ENCODE results near the gene MEST. TPM values are rescaled to one million over a fixed set of nuclear protein-coding genes. Genes with fewer than 3 reads are reported as not detected.
"Not testable (repeated sequence)": the region's sequence is repeated elsewhere in the genome, so short reads cannot be mapped to it uniquely, and the experiment has no call there.

MEST gene
- total and polyA plus RNA-seq, 2 of the 13 experiments (the other 11 are each of a cell fraction or from before 2014, with no cell fraction given) = 49.5 to 54.6 TPM

GRCh38 chr7:130451344-130451743, 40.5 kb upstream of the MEST start:
- BruUV-seq (replicated peaks); intact Hi-C loops (cut with micrococcal nuclease; ENCODE audit: unreplicated experiment); H3K27ac ChIP-seq (ENCODE audit: extremely low read length, insufficient read depth, low read length); H3K4me2 ChIP-seq (ENCODE audit: low read depth, low read length); H3K79me2 ChIP-seq (ENCODE audit: insufficient read depth, low read length); in situ Hi-C loops (cut with HindIII; ENCODE audit: extremely low pct_ligation_motif_present, low pct_unique_long_range_greater_than_20kb); H3K4me3 ChIP-seq (replicated peaks in 1 of 3; ENCODE audit: insufficient read depth in 1 of 3, low read depth in 2 of 3, low read length in 3 of 3); H3K4me1 ChIP-seq (ENCODE audit: insufficient read depth, low read length); FAIRE-seq; H3K36me3 ChIP-seq (replicated peaks in 1 of 2; ENCODE audit: control insufficient read depth in 1 of 2, insufficient read depth in 2 of 2, low read length in 2 of 2); ATAC-seq; CTCF ChIA-PET (ENCODE audit: low intra/inter-chr PET ratio, low total read pairs); H3K9ac ChIP-seq (ENCODE audit: insufficient read depth, low read depth, low read length); H4K20me1 ChIP-seq (ENCODE audit: insufficient read depth, low read length); DNase-seq (ENCODE audit: low spot score); H3K9me3 ChIP-seq (ENCODE audit: low read length); H3K27me3 ChIP-seq (ENCODE audit: control insufficient read depth in 1 of 2, insufficient read depth in 2 of 2, low read length in 2 of 2); H2AFZ ChIP-seq (ENCODE audit: low read length); POLR2A ChIA-PET: not testable (repeated sequence)
- WGBS (ENCODE audit: low lambda C conversion rate) = 33% methylated on average over 3 of the region's 3 CpGs

DNA sequence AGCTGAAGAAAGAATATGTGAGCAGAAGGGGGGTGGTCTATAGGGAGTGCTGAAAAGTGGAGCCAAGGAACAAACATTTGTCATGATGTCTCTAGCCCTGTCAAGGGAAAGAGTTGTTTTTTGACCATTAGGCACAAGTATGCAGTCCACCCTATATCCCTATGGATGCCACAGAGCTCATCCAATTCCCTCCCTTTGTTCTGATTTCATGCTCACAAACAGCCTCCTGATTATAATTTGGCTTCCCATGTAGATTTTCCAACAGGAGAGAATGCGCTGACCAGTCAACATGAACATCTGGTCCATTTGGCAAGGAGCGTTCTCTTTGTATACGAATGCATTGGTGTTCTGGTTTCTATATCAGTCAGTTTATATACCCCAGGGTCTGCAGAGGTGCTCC, 38.9 kb upstream of the MEST start:
- no peaks in the 10 kb centered on the region for H3K9me3 ChIP-seq (ENCODE audit: low read length)
- no peaks in the 10 kb centered on the region for H3K79me2 ChIP-seq (ENCODE audit: insufficient read depth, low read length)
- H3K4me2 ChIP-seq (ENCODE audit: low read depth, low read length) = no peak overlapping the region
- 69% methylated on average over 3 of the region's 3 CpGs for WGBS (ENCODE audit: low lambda C conversion rate)
- intact Hi-C loops (cut with micrococcal nuclease; ENCODE audit: unreplicated experiment) = no loop called here
- ChIA-PET CTCF (ENCODE audit: low intra/inter-chr PET ratio, low total read pairs) (no interaction called here), POLR2A (no interaction called here)
- FAIRE-seq (no peak), DNase-seq (ENCODE audit: low spot score) (no peak), ATAC-seq (no peak)
- in situ Hi-C loops (cut with HindIII; ENCODE audit: extremely low pct_ligation_motif_present, low pct_unique_long_range_greater_than_20kb) = no loop called here
- no peaks in the 10 kb centered on the region for H3K4me1 ChIP-seq (ENCODE audit: insufficient read depth, low read length)
- no peaks in the 10 kb centered on the region for H4K20me1 ChIP-seq (ENCODE audit: insufficient read depth, low read length)
- H2AFZ ChIP-seq (ENCODE audit: low read length) = no peak overlapping the region
- no TSS peak for BruUV-seq (replicated peaks)
- no peaks in the 10 kb centered on the region for H3K27me3 ChIP-seq (ENCODE audit: control insufficient read depth in 1 of 2, insufficient read depth in 2 of 2, low read length in 2 of 2)
- no peak overlapping the region for H3K9ac ChIP-seq (ENCODE audit: insufficient read depth, low read depth, low read length)
- H3K27ac ChIP-seq (ENCODE audit: extremely low read length, insufficient read depth, low read length) = no peak overlapping the region
- no peaks in the 10 kb centered on the region for H3K36me3 ChIP-seq (replicated peaks in 1 of 2; ENCODE audit: control insufficient read depth in 1 of 2, insufficient read depth in 2 of 2, low read length in 2 of 2)
- no peak overlapping the region for H3K4me3 ChIP-seq (replicated peaks in 1 of 3; ENCODE audit: insufficient read depth in 1 of 3, low read depth in 2 of 3, low read length in 3 of 3)
- TF ChIP-seq, protein P1, sequence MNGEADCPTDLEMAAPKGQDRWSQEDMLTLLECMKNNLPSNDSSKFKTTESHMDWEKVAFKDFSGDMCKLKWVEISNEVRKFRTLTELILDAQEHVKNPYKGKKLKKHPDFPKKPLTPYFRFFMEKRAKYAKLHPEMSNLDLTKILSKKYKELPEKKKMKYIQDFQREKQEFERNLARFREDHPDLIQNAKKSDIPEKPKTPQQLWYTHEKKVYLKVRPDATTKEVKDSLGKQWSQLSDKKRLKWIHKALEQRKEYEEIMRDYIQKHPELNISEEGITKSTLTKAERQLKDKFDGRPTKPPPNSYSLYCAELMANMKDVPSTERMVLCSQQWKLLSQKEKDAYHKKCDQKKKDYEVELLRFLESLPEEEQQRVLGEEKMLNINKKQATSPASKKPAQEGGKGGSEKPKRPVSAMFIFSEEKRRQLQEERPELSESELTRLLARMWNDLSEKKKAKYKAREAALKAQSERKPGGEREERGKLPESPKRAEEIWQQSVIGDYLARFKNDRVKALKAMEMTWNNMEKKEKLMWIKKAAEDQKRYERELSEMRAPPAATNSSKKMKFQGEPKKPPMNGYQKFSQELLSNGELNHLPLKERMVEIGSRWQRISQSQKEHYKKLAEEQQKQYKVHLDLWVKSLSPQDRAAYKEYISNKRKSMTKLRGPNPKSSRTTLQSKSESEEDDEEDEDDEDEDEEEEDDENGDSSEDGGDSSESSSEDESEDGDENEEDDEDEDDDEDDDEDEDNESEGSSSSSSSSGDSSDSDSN (CRISPR knock-in tag; IDR thresholded peaks at IDR 0.05) = no peak
- TF ChIP-seq SMC3 (IDR thresholded peaks at IDR 0.05; ENCODE audit: low read length) (no peak), CHCHD3 (CRISPR knock-in tag; IDR thresholded peaks at IDR 0.05) (no peak), NBN (conservative IDR thresholded peaks at IDR 0.05) (no peak), NKX3-1 (CRISPR knock-in tag; IDR thresholded peaks at IDR 0.05) (no peak), STAT5B (CRISPR knock-in tag; IDR thresholded peaks at IDR 0.05) (no peak), PRPF4 (IDR thresholded peaks at IDR 0.05; ENCODE audit: low read depth, low read length, poor library complexity, severe bottlenecking) (no peak), ZNF121 (CRISPR knock-in tag; IDR thresholded peaks at IDR 0.05) (no peak), ZNF788 (CRISPR knock-in tag; IDR thresholded peaks at IDR 0.05; ENCODE audit: borderline replicate concordance) (no peak), RBFOX2 (IDR thresholded peaks at IDR 0.05; ENCODE audit: low read depth, low read length) (no peak), ATM (IDR thresholded peaks at IDR 0.05; ENCODE audit: borderline replicate concordance) (no peak), MYC (CRISPR knock-in tag; IDR thresholded peaks at IDR 0.05; ENCODE audit: borderline replicate concordance) (no peak)
- TF ChIP-seq, protein P2, sequence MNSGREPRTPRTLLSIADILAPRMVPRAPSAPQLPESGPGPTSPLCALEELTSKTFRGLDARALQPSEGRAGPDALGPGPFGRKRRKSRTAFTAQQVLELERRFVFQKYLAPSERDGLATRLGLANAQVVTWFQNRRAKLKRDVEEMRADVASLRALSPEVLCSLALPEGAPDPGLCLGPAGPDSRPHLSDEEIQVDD (CRISPR knock-in tag; IDR thresholded peaks at IDR 0.05; ENCODE audit: borderline replicate concordance) = no peak
